H7 (cell line): ENCODE results near the gene SASH1. TPM values are rescaled to one million over a fixed set of nuclear protein-coding genes. Genes with fewer than 3 reads are reported as not detected.

ENCODE experiments used
- DNase-seq: peaks from one replicate; pipeline ENCODE4 v3.0.0; 2012
- H3K27me3 ChIP-seq: 2 replicates; pipeline ENCODE4 v1.6.0; 2011; ENCODE audit warnings: mild to moderate bottlenecking, low read length; ENCODE audit not compliant: control insufficient read depth, insufficient read depth
- H3K36me3 ChIP-seq: replicated peaks from 2 replicates; pipeline ENCODE4 v1.5.1; 2011; ENCODE audit warnings: low read length; ENCODE audit not compliant: control insufficient read depth, insufficient read depth
- H3K4me3 ChIP-seq: 2 replicates; pipeline ENCODE4 v1.5.1; 2011; ENCODE audit warnings: low read depth, mild to moderate bottlenecking, control low read depth, low read length, moderate library complexity; ENCODE audit not compliant: insufficient read depth
- total RNA-seq: library from RNA; depleted of rRNA; stranded (reverse); fragments of >200 nt; shearing (Covaris generic); gene quantifications from 2 replicates; pipeline ENCODE4 v1.2.3, GENCODE V29; 2014

Gene SASH1
- total RNA-seq, 1 experiment from 2014 or later = 11.2 TPM

DNA sequence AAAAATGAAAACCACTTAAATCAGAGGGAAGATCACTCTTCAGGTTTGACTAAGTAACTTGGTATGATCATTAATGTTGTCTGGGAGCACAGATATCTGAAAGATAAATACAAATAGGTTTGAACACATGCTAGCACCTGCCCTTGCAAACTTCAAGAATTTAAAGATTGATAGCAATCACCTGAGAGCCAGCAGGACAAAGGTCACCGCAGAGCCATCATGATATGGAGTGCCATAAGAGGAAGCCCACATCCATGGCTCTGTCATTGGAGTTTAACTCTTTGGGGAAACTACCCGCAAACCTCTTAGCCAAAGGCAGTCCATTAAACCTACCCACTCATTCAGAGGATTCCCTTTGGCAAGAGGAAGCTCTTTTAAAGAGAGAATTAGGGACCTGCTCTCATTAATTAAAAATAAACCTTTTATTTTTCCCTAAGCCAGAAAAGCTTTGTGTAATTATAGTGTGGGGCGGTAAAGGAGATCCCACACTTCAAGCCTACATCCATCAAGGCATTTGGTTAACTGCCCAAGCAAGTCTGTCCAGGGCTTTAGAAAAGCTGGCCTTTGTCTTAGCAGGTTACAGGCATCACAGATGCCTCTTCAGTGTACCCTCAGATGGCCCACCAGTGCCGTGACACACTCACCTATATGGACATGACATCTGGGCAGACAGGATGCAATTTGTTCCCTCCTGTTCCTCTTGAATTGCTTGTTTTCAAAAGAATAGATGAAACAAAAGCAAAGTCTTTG is 73.0 kb downstream of the SASH1 start:
- no peak for DNase-seq
- no peaks in the 10 kb centered on the region for H3K27me3 ChIP-seq

DNA sequence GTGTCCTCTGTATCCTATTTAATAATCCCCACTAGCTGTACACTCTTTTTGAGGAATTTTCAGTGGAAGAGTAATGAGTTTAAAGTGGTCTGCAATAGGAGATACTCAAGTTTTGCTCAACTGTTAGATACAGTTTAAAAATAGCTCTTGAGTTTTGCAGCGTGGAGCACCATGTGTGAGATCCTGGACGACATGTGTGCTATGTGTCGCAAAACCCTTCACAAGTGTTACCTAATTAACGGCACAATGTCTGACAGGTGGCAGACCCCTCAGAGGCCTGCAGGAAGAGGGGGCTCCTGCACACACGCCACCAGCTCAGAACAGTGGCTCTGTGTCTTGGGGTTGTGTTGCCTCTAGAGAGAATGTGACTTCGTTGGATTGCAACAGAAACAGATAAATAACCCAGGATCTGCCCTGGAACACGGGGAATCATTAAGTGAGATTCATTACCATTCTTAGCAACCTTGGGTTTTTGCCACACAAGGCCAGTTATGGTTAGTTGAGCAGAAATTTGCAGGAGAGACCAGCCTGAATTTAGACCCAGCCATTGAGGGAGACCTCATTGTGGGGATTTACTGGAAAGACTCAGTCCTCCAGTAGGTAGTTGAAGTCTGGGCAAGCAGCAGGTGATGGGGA is 73.8 kb downstream of the SASH1 start:
- Histone ChIP-seq H3K4me3 (no peak overlapping the region), H3K36me3 (no peaks in the 10 kb centered on the region), H3K27me3 (no peaks in the 10 kb centered on the region)
- DNase-seq = no peak

More for the DNA sequence above, 73.0 kb downstream of the SASH1 start:
- no peak overlapping the region for H3K4me3 ChIP-seq
- H3K36me3 ChIP-seq = no peaks in the 10 kb centered on the region

DNA sequence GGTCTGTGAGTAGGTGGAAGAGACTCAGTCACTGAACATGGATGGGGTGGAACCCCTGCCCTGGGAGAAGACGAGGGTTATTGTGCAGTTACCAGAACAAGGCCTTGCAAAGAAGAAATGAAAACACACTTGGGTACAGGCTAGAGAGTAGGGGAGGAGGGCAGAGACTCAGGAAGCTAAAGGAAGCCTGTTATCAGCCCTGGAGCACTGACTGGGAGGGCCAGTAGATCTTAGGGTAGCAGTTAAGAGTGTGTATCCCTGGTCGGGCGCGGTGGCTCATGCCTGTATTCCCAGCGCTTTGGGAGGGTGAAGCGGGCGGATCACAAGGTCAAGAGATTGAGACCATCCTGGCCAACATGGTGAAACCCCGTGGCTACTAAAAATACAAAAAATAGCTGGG is 74.4 kb downstream of the SASH1 start:
- Histone ChIP-seq H3K27me3 (no peaks in the 10 kb centered on the region), H3K36me3 (no peaks in the 10 kb centered on the region), H3K4me3 (no peak overlapping the region)
- DNase-seq = no peak

DNA sequence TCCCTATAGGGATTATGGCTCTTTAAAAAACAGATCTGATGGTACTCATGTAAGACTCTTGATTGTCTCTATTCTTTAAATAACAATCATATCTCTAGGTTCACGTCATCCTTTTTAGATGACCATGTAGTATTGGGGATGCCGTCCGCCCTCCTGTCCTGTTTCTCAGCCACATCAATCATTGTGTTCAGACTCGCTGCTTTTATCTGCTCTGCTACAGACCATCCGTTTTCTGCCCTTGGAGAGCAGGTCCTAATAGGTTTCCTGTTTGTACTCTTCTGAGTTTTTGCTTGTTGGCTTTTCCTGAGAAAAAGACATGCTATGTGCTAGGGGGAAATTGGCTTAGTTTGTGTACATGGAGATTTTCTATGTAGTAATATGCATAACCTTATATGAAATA is 76.8 kb downstream of the SASH1 start:
- no peak for DNase-seq
- no peaks in the 10 kb centered on the region for H3K36me3 ChIP-seq
- H3K27me3 ChIP-seq = no peaks in the 10 kb centered on the region
- H3K4me3 ChIP-seq = no peak overlapping the region

DNA sequence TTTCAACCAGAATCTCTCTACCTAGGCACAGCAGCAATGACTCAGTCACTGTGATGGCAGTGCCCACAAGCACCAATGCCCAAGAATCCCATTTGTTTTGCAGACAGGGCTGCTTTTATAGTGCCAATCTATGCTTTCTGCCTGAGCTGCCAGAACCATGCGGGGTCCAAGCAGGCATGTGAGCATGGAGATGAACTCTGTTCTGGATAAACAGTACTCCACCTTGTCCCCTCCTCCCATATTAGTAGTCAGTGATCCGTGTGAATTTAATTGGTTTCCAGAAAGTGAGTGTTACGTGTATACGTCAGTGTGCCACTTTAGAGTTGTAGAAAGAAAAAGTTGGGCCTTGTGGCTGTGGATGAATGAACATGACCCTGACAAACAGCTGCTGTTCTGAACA is 79.4 kb downstream of the SASH1 start:
- Histone ChIP-seq H3K36me3 (no peaks in the 10 kb centered on the region), H3K4me3 (no peak overlapping the region), H3K27me3 (no peaks in the 10 kb centered on the region)
- no peak for DNase-seq

DNA sequence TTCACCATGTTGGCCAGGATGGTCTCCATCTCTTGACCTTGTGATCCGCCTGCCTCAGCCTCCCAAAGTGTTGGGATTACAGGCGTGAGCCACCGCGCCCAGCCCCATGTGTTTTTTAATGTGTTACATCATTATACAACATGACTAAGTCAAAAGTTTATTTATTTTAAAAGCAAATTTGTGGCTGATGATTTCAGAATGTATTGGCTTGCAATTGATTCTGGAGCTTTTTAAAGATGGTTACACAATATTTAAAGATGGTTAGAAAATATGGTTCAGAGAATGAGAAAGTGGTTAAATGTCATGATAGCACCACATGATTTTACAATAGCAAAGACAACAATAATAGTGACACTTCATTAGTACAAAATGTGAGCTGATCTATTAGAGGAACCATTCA is 80.5 kb downstream of the SASH1 start:
- no peak for DNase-seq
- Histone ChIP-seq H3K4me3 (no peak overlapping the region), H3K27me3 (no peaks in the 10 kb centered on the region), H3K36me3 (no peaks in the 10 kb centered on the region)

DNA sequence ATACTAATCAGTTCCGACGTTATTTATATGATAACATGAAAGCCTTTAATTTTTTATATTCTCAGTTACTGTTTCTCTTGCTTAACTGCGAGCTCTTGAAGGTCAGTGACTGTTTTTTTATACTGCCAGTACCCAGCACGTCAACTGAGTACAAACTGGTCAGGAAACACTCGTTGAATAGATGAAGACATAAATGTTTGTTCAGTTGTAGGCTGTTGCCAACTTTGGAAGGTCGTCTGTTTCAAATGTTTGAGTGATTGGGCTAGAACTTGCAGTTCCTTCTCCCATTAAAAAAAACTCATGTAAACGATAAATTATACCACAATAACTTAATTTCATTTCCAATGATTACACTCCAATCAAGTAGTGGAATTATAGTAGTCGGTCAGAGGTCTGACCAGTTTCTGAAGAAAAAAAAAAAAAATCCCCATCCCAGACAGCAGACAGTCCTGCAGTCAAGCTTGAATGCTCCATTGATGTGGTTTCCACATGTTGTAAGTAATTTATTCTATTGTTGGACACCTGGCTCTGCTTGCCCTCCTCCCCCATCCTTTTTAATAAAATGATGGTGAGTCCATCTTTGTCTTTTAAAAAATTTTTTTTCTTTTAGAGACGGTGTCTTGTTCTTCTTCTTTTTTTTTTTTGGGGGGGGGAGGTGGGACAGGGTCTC is 81.1 kb downstream of the SASH1 start:
- no peaks in the 10 kb centered on the region for H3K27me3 ChIP-seq
- H3K36me3 ChIP-seq = no peaks in the 10 kb centered on the region
- DNase-seq = no peak
- no peak overlapping the region for H3K4me3 ChIP-seq

DNA sequence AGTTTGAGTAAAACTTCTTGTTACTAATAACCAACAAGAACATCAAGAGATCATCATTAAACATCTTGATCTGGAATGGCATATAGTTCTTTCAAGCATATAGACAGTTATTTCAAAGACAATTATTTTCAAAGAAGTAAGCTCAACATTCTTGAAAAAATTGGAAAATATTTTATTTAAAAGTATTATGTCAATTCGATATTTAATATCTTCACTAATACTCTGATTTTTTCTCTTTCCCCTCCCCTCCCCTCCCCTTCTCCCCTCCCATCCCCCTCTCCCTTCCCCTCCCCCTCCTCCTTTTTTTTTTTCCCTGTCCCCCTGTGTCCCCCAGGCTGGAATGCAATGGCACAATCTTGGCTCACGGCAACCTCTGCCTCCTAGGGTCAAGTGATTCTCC is 82.8 kb downstream of the SASH1 start:
- Histone ChIP-seq H3K4me3 (no peak overlapping the region), H3K36me3 (no peaks in the 10 kb centered on the region), H3K27me3 (no peaks in the 10 kb centered on the region)
- no peak for DNase-seq

DNA sequence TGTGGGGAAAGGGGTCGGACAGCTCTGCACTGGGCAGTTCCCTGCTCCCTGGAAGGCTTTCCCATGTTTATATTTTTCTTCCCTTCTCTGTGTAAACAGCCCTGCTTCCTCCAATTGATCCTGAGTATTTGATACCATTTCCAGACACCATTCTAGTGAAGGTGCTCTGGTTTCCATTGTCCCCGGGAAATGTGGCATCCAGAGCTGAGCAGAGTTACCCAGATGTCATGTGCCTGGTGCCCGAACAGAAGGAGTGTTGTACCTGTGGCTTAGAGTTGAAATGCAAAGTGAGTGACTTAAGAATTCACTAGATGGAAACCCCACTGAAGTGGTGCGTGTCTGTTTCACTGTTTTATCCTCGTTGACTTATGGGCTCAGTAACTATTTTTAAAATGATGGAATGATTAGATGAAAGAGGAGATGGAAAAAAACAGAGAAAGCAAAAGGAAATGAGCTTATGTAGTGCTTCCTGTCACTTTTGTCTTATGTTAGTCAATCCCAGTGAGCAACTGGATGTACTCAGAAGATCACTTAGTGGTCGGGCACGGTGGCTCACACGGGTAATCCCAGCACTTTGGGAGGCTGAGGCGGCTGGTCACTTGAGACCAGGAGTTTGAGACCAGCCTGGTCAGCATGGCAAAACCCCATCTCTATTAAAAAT is 83.8 kb downstream of the SASH1 start:
- no peaks in the 10 kb centered on the region for H3K36me3 ChIP-seq
- H3K27me3 ChIP-seq = no peaks in the 10 kb centered on the region
- no peak for DNase-seq
- H3K4me3 ChIP-seq = no peak overlapping the region

DNA sequence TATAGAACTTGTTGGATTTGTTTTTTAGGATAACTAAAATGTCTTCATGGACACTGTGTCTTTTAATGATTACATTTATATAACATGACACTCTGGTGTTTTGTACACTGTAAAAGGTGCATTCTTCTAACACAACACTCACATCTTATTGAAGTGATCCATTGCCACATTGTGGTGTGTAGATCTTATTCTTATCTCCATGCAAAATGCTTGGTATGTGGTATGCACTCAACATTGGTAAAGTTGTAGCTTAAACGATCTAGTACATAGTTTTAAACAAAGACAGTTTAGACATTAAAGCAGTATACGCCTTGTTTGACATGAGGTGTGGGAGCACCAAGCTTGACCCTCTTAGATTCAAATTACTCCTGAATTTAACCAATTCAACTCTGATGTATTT is 84.7 kb downstream of the SASH1 start:
- Histone ChIP-seq H3K36me3 (no peaks in the 10 kb centered on the region), H3K27me3 (no peaks in the 10 kb centered on the region), H3K4me3 (no peak overlapping the region)
- DNase-seq = no peak

DNA sequence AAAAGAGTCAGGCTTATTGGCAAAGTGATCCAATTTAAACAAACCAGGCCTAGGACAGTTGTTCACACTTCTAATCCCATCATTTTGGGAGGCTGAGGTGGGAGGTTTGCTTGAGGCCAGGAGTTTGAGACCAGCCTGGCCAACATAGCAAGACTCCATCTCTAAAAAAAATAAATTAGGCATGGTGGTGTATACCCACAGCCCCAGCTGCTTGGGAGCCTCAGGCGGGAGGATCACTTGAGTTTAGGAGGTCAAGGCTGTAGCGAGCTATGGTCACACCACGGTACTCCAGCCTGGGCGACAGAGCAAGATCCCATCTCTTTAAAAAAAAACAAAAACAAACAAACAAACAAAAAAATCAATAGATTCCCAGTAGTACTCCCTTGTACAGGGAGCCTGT is 86.8 kb downstream of the SASH1 start:
- H3K36me3 ChIP-seq = no peaks in the 10 kb centered on the region

DNA sequence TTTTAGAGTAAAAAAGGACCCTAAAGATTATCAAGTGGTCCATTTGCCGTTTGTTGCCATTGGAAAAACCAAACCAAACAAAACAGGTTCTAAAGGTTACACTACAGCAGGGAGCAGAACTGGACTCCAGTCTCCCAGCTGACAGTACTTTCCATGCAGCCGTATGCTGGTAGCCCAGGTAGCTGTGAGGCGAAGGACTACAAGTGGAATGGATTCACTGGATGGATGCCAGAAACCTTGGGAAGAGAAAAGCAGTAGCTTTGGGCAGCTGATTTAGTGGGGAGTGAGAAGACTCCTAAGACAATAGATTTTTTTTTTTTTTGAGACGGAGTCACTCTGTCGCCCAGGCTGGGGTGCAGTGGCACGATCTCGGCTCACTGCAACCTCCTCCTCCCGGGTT is 88.3 kb downstream of the SASH1 start:
- H3K36me3 ChIP-seq = no peaks in the 10 kb centered on the region
- H3K27me3 ChIP-seq = no peaks in the 10 kb centered on the region
- no peak for DNase-seq
- no peak overlapping the region for H3K4me3 ChIP-seq

More for the DNA sequence above, 86.8 kb downstream of the SASH1 start:
- Histone ChIP-seq H3K4me3 (no peak overlapping the region), H3K27me3 (no peaks in the 10 kb centered on the region)
- DNase-seq = no peak

DNA sequence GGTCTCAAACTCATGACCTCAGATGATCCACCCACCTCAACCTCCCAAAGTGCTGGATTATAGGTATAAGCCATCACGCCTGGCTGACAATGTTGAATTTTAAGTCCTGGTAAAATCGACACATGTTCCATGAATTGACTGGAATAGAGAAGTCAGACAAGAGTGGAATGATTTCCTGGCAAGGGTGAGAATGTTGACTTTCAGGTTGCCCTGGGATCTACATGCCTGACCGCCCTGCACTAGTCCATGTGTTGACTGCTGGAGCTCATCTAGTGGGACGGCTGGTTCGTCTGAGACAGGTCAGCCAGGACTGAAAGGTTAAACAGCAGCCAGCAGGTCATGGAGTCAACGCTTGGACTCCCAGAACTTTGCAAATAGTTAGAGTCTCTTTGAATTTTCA is 88.8 kb downstream of the SASH1 start:
- H3K4me3 ChIP-seq = no peak overlapping the region
- no peaks in the 10 kb centered on the region for H3K27me3 ChIP-seq
- no peak for DNase-seq
- no peaks in the 10 kb centered on the region for H3K36me3 ChIP-seq

DNA sequence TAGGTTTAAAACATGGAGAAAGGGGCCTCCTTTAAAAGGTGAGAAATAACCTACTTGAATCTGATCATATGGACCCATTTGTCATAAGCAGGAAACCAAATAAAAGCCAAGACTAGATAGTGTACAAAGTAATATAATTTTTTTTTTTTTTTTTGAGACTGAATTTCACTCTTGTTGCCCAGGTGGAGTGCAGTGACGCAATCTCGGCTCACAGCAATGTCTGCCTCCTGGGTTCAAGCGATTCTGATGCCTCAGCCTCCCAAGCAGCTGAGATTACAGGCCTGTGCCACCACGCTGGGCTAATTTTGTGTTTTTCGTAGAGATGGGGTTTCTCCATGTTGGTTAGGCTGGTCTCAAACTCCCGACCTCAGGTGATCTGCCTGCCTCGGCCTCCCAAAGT is 89.2 kb downstream of the SASH1 start:
- Histone ChIP-seq H3K4me3 (no peak overlapping the region), H3K27me3 (no peaks in the 10 kb centered on the region), H3K36me3 (no peaks in the 10 kb centered on the region)
- DNase-seq = no peak
